Heart left ventricle (tissue), 16 donors: ENCODE results near the gene NFATC1. TPM values are rescaled to one million over a fixed set of nuclear protein-coding genes. Genes with fewer than 3 reads are reported as not detected.
A peak's percentile ranks its signal among the peaks of the same experiment; 100 is the strongest.

Experiments used
- ATAC-seq, 4 donors: fragments of 200-7000 bp; cut with Tn5 transposase; one replicate each; pipeline ENCODE4 v1.9.1; 2020 to 2022; ENCODE audit warnings: moderate library complexity in 4 of 4, mild to moderate bottlenecking in 3 of 4, moderate number of reproducible peaks in 1 of 4
- DNase-seq, 5 donors: peaks; one replicate each; pipeline ENCODE4 v3.0.0-alpha.2; 2020
- H3K27ac ChIP-seq, 12 donors: fragments of 200-600 bp; sonication (generic) in 4 of 12; one replicate each; pipeline versions ENCODE4 v1.5.0 to v1.8.0; 2016 to 2022; ENCODE audit warnings: mild to moderate bottlenecking in 2 of 12
- H3K27me3 ChIP-seq, 9 donors: fragments of 200-600 bp; sonication (generic) in 2 of 9; one replicate each; pipeline versions ENCODE4 v1.5.1 to v1.8.0; 2016 to 2022; ENCODE audit warnings: mild to moderate bottlenecking in 3 of 9
- H3K36me3 ChIP-seq, 9 donors: fragments of 200-600 bp; sonication (generic) in 2 of 9; one replicate each; pipeline versions ENCODE4 v1.5.0 to v1.8.0; 2018 to 2022; ENCODE audit warnings: mild to moderate bottlenecking in 2 of 9
- H3K4me1 ChIP-seq, 12 donors: fragments of 200-600 bp; sonication (generic) in 4 of 12; one replicate each; pipeline versions ENCODE4 v1.5.0 to v1.8.0; 2016 to 2022; ENCODE audit warnings: mild to moderate bottlenecking in 3 of 12
- H3K4me3 ChIP-seq, 12 donors: fragments of 200-600 bp; sonication (generic) in 4 of 12; one replicate each; pipeline versions ENCODE4 v1.5.0 to v1.8.0; 2017 to 2022; ENCODE audit warnings: mild to moderate bottlenecking in 9 of 12, moderate library complexity in 4 of 12
- H3K9me3 ChIP-seq, 12 donors: fragments of 200-600 bp; sonication (generic) in 4 of 12; one replicate each; pipeline versions ENCODE4 v1.5.0 to v1.8.0; 2016 to 2022; ENCODE audit warnings: mild to moderate bottlenecking in 1 of 12
- POLR2A ChIP-seq, 2 donors: fragments of 450-650 bp; IDR thresholded peaks; one replicate each; pipeline ENCODE4 v1.6.1; 2017; ENCODE audit warnings: antibody characterized with exemption in 2 of 2, mild to moderate bottlenecking in 2 of 2, moderate library complexity in 2 of 2
- WGBS, 4 donors: extraction: QIAGEN DNeasy Blood & Tissue Kit in 2 of 4; methylation state at CpG; one replicate each; pipeline versions ENCODE4 v1.1.5 to v1.1.7; 2013 to 2018; 5-methylcytosine and 5-hydroxymethylcytosine counted together
- intact Hi-C, 10 donors: fragments of 100-400 bp; cut with DNase I; formaldehyde crosslinking; loops; one replicate each; pipeline versions ENCODE4 v1.11.1 to v1.14.2; 2022
- polyA plus RNA-seq, 2 donors: library from polyadenylated mRNA; stranded (reverse); fragments of 200-250 nt; gene quantifications; one replicate each; pipeline ENCODE4 v1.2.3, GENCODE V29; 2013
- total RNA-seq, 9 donors: library from RNA; depleted of rRNA in 2 of 9; stranded (reverse); fragments of >200 nt in 2 of 9; fragmentation: NEBNext Ultra II Directional in 3 of 9; extraction: Animal tissue kit (Norgen Biotek cat#: 25700) in 3 of 9; gene quantifications; one replicate each; pipeline versions ENCODE4 v1.1.0 to v1.2.4, GENCODE V29; 2016 to 2023
- TF ChIP-seq, protein P1 (sequence below), 12 donors: fragments of 200-600 bp; sonication (generic) in 4 of 12; IDR thresholded peaks; one replicate each; pipeline versions ENCODE4 v1.5.0 to v1.8.0; 2018 to 2022; ENCODE audit warnings: antibody characterized with exemption in 12 of 12, mild to moderate bottlenecking in 5 of 12
- donor health status: ischemic (EF 13 %, LVEDD 7.1; RV severe dilation, severe dysfunction).
- donor health status: healthy with polysubstance abuse.
- donor health status: DM: no; HTN: yes; CAD: no.
- donor health status: DM: no; HTN: no; CAD: no.
- donor health status: ischemic (EF 25% LVEDD 6.9; RV normal size, moderate dysfunction).
- donor health status: ischemic (EF 25% LVEDD 5.7; RV mildly dilated, moderate dysfunction).
- donor health status: healthy.
- donor health status: DM: yes; HTN: yes; CAD: no.
- donor health status: ischemic (EF 35%, LVEDD 5.7; RV mildly dilated, moderate dysfunction).
- donor health status: nonischemic (EF 11% LVEDD 7.7; RV severe dilation, severe dysfunction).
- donor health status: DM: yes; HTN: yes; CAD: no.
- donor health status: PGD.
- donor health status: ischemic (EF 29% LVEDD 5.4; RV normal size, mild dysfunction).
- donor health status: nonischemic (EF 23%, LVEDD 6.1; RV moderate dilation, normal function).

The NFATC1 gene
- total and polyA plus RNA-seq, 11 donors, result 6.5 to 26.7 (median 15.3) TPM

DNA sequence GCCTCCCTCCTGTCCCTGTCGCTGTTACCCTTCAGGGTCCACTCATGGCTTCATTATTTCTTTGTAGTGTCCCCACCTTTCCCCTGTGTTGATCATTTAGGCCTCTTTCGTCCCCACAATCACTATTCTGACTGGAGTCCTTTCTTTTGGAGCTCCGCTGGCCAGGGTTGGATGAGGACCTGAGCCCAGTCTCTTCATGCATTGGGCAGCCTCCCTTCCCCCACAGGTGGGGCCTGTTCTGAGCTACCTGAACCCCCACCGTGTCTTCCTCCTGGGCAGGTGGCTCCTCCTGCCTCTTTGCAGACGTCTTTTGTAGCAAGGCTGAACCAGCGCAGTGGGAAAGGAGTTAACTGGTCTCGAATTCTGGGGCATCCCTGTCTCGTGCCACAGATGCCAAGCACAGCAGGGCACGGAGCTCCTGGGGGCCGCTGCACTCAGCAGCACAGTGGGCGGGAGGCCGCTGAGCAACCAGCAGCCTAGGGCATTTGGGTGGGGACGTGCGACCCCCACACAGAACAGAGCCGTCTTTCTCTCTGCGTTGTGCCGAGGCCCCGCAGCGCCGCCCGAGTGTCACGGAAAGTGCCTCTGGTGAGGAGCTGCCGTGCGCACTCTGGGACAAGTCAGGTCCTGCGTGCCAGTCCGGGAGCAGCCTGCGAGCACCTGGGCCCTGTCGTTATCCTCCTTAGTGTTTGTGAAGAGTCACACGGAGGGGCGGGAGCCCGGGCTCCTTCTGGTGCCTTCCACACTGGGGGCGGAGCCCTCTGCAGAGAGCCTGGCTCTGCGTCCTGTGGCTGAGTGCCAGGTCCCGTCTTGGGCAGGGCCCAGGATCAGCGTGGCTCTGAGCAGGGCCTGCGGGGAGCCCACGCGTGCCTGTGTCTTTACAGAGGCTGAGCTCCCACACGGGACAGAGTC is 130.1 kb downstream of the NFATC1 start:
- TF ChIP-seq, protein P1, sequence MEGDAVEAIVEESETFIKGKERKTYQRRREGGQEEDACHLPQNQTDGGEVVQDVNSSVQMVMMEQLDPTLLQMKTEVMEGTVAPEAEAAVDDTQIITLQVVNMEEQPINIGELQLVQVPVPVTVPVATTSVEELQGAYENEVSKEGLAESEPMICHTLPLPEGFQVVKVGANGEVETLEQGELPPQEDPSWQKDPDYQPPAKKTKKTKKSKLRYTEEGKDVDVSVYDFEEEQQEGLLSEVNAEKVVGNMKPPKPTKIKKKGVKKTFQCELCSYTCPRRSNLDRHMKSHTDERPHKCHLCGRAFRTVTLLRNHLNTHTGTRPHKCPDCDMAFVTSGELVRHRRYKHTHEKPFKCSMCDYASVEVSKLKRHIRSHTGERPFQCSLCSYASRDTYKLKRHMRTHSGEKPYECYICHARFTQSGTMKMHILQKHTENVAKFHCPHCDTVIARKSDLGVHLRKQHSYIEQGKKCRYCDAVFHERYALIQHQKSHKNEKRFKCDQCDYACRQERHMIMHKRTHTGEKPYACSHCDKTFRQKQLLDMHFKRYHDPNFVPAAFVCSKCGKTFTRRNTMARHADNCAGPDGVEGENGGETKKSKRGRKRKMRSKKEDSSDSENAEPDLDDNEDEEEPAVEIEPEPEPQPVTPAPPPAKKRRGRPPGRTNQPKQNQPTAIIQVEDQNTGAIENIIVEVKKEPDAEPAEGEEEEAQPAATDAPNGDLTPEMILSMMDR (IDR thresholded peaks at IDR 0.05), result no peak
- TF ChIP-seq POLR2A (IDR thresholded peaks at IDR 0.05), result no peak

DNA sequence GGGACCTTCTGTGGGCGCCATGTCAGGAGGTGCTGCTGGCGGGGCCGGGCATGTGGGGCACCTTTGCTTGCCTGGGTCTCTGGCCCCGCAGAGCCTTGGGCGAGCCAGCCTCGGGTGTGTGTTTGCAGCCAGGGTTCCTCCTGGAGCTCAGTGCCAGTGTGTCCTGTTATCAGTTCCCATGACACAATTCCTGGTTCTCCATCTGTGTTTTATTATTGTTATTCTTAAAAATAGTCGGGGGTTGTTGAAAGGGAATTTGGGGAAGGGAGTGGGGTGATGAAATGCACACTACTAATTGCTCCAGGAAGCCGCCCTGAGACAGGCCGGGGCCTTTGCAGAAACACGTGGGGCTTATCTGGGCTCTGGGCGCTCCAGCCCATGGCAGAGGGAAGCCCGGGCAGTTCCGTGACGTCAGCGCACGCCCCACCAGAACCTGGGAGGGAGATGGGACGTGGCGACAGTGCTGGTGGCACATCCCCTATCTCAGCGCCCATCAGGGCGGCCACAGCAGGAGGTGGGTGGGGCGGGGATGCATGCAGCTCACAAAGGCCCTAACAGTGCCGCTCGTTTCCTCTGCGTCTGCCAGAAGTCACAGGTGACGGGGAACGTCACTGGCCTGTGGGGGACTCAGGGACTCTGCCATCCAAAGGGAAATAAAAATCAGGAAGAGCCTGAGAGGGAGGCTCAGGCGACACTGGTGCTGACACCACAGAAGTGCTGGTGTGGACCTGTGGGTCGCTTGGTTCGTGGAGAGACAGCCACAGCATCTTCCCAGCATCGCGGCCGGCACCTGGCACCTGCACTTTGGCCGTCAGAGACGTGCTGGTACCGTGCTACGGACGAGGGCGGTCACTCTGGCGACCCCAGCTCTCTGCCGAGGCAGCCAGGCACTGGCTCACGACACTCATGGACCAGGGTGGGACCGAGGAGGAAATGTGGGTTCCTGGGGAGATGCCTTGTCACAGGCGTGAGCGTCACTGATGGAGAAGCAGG is 131.0 kb downstream of the NFATC1 start:
- H3K27me3 ChIP-seq, result peaks cover 0 to 5% (median 0%) of the 10 kb centered on the region in 9 donors
- peaks cover 0 to 23% (median 11%) of the 10 kb centered on the region in 9 donors for H3K36me3 ChIP-seq
- H3K9me3 ChIP-seq, result no peaks in the 10 kb centered on the region
- TF ChIP-seq, protein P1 (IDR thresholded peaks at IDR 0.05), result no peak
- TF ChIP-seq POLR2A (IDR thresholded peaks at IDR 0.05), result no peak
- ATAC-seq (peak; percentile 17 to 83 (median 54)), DNase-seq (peak; percentile 44 to 74 (median 49))
- 54 to 75% (median 71%) methylated on average over 34 to 44 of the region's 44 CpGs for WGBS, 4 donors
- H3K27ac ChIP-seq, result peak overlapping the region in 6 of 12 donors; percentile 8 to 47 (median 35)
- H3K4me3 ChIP-seq, result peak overlapping the region in 1 of 12 donors; percentile 7
- H3K4me1 ChIP-seq, result peaks cover 0 to 31% (median 12%) of the 10 kb centered on the region in 12 donors
- intact Hi-C loops, result loop anchor here in 8 of 10 donors (2.0 to 5.0 kb wide), 4 partner anchors 68 to 129 kb away; partner anchors contain the start of gene NFATC1 (in 5 of the 8)

More for the DNA sequence above, 130.1 kb downstream of the NFATC1 start:
- Histone ChIP-seq H3K27ac (peak overlapping the region in 6 of 12 donors; percentile 8 to 47 (median 35)), H3K4me3 (peak overlapping the region in 1 of 12 donors; percentile 7), H3K9me3 (no peaks in the 10 kb centered on the region), H3K27me3 (no peaks in the 10 kb centered on the region), H3K36me3 (peaks cover 0 to 23% (median 11%) of the 10 kb centered on the region in 9 donors), H3K4me1 (peaks cover 0 to 31% (median 12%) of the 10 kb centered on the region in 12 donors)
- DNase-seq, result peak; percentile 53 to 78 (median 76)
- intact Hi-C loops, result loop anchor here in 8 of 10 donors (2.0 to 5.0 kb wide), 4 partner anchors 67 to 129 kb away; partner anchors contain the start of gene NFATC1 (in 5 of the 8)
- peak; percentile 72 to 88 (median 82) for ATAC-seq
- 64 to 93% (median 68%) methylated on average over 7 to 39 of the region's 39 CpGs for WGBS, 4 donors

DNA sequence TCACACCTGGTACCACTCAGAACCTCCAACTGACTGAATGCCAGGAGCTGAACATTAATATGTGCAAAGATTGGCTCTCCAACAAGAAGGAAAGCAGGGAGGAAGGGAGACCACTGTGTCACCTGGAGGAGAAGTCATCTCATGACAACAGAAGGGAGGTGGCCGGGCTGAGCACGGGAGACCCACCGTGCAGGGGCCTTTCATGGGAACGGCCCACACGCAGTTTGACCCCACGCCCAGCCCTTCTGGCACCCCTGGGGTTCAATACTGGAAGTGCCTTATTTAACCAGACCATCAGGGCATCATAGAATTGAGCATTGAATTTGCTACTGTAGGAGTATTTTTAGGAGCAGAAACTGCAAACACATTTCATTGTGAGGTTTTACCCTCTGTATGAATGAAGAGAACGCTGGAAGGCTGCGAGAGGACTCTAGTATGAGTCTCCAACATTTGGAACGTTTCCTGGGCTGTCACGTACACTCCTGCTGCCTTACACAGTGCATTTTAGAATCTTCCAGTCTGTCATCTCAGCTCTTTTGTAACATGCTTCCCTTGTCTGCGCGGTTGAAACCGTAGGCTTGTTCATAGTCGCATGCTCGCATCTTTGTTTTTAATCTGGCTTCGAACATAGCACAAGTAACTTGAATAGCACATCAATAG is 132.1 kb downstream of the NFATC1 start:
- DNase-seq (peak in 2 of 5 donors; percentile 3 to 37), ATAC-seq (no peak)
- Histone ChIP-seq H3K36me3 (peaks cover 0 to 23% (median 11%) of the 10 kb centered on the region in 9 donors), H3K9me3 (no peaks in the 10 kb centered on the region), H3K27me3 (peaks cover 0 to 7% (median 0%) of the 10 kb centered on the region in 9 donors), H3K4me3 (no peak overlapping the region), H3K27ac (no peak overlapping the region), H3K4me1 (peaks cover 0 to 31% (median 12%) of the 10 kb centered on the region in 12 donors)
- TF ChIP-seq, protein P1 (IDR thresholded peaks at IDR 0.05), result no peak
- TF ChIP-seq POLR2A (IDR thresholded peaks at IDR 0.05), result no peak
- WGBS, 4 donors, result 94 to 96% (median 96%) methylated on average over 16 of the region's 16 CpGs
- intact Hi-C loops, result loop anchor here (1.0 to 5.0 kb wide), 9 partner anchors 69 to 149 kb away; partner anchors contain the start of gene NFATC1 (in 5 of the 10)
